Measurements from ENCODE around the gene GTF2F2.

GTF2F2 gene

GRCh38 chr13:45132369-45133064, 12.2 kb downstream of the GTF2F2 start:
- DNase-seq: no peak

DNA sequence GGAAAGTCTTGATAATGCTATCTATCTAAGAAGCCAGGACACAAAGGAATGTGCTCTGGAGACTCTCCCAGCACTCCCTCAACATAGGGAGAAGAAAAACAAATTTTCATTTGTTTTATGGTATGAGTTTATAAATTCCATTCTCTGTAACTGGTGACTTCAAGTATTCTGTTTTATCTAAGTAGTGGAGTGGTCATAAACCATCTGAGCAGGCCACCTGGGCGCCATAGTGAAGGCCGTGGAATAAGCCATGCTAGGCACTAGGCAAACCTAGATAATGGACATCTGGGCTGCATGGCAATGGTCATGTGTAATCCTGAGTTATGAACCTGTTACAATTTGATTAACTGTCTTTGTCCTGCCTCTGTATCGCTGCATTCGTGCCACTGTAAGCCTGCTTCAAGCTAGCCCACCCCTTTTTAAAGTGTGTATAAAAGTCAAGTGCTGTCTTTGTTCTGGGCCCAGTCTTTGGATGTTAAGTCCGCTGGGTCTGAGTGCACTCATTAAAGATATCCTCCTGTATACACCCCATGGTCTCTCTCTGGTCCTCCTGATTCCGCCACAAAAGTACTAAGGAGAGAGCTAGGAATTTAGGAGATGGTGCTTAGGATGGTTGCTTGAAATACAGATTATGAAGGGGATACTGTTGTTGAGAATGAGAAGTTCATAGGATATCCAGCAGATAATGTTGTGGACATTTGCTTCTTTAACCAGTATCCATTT, 13.2 kb downstream of the GTF2F2 start:
- no peak for DNase-seq

- DNase-seq: no peak
Measured at GRCh38 chr13:45136741-45137504, 16.6 kb downstream of the GTF2F2 start.

DNA sequence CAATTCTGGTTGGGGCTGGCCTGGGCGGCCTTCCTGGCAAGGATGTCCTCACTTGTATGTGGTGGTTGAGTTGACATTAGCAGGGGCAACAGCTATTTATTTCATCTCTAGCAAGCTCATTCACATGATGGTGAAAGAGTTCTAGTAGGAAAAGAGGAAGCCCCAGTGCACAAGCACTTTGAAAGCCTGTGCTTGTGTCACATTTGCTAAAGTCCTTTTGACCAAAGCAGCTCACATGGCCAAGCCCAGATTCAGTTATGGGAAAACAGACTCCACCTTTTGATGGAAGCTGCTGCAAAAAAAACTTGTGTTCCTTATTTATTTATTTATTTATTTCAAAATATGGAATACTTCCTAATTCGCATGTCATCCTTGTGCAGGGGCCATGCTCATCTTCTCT, 17.2 kb downstream of the GTF2F2 start:
- DNase-seq: no peak

DNA sequence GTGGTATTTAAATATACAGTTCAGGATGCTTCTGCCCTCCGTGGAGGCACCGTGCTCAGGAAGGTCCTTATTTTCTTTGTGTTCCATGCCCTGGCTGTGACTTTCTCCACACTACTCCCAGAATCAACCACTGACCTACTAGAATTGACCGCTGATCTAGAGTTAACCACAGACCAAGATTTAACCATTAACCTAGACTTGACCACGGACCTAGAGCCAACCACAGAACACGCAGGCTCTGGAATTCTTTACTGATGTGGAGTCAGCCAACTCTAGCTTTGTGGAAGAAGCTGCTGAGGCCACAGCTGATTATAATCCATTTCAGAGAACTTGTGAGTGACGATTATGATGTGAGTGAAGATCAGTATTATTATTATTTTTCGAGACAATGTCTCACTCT, 18.0 kb downstream of the GTF2F2 start:
- DNase-seq: no peak

DNA sequence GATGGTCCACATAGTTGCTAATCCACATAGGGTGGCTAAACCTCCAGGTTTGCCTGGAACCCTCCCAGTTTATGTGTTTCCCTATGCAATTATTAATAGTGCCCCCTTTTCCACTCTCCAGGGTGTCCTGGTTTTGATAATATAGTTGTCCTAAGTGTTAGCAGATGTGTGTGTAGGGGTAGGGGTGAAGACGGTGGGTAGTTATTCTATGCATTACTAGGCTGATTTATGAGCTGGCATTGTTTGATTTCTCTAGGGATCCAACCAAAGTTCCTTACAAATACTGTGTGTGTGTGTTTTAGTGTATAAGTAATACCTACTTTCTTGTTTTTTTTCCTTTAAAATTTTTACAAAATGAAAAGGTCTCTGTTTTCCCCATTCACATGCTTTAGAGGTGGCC, 21.1 kb downstream of the GTF2F2 start:
- no peak for DNase-seq

DNA sequence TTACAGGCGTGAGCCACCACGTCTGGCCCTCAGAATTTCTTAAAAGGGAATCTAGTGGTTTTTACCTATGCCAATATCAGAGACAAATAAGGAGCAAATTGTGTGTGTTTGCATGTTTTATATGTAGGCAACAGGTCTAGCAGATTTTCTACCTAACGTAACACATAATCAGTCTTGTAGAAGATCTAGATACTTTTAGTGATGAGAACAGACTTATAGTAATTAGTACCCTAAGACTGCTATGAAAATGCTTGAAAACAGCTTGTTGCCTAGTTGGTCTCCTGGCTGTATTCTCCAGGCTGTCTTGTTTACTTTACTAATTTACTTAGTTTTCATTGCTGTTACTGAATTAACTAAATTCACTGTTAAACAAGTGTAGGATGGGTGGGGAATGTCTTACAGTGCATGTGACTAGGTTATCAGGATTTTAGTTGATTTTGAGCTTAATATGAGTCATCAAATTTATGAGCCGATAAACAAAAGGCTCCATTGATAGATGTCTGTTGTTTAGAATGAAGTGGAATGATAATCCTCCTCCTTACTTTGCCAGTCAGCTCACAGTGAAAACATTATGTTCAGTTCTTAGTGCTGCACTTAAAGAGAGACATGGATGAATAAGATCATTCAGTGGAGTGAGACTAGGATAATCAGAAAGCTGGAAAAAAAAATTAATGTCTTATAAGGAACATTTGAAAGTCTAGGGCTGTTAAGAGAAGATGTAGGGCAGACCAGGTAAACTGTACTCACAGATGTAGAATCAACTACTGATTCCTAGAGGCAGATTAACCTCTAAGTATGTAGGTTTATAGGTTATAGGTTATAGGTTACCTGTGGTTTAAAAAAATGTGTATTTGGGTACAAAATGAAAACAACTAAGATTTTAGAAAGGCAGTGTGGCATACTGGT, 22.4 kb downstream of the GTF2F2 start:
- no peak for DNase-seq

GRCh38 chr13:45143346-45143751, 23.0 kb downstream of the GTF2F2 start:
- no peak for DNase-seq

- no peak for DNase-seq
Measured at GRCh38 chr13:45149964-45150363, 29.7 kb downstream of the GTF2F2 start.

- DNase-seq: no peak
Measured at GRCh38 chr13:45156565-45157361, 36.5 kb downstream of the GTF2F2 start.

DNA sequence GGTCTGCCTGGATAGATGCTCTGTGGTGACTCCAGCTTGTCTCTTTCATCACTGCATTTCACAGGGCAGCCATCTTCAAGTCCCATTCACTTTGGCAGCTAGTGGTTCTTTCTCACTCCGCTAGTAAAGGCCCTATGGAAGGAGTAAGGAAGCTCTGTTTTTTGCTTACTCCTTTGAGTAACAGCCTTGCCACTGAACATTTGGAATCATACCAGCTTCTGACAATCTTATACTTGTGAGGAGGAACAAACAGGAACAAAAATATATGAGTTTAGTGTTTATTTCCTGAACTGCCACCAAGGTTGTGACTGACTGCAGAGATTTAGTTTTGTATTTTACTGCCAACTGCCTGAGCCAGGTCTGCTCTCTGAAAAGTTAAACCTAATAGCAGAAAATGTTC, 41.9 kb downstream of the GTF2F2 start:
- no peak for DNase-seq

DNA sequence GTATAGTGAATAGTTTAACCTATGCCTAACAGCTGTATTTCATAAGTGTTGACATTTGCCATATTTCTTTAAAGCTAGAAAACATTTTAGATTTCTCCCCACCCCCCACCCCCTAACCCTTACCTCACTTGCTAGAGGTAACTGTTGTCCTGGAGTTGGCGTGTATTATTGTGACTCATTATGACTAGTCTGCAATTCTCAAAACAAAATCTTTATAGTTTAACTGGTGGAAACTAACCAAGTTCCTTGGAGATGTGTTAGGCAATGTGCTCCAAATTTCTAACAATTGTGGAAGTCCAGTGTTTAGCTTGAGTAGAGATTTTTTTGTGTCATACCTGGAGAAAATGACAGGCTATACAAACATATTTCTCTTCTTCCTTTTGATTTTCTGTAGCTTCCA, 42.5 kb downstream of the GTF2F2 start:
- DNase-seq: no peak

- no peak for DNase-seq
Measured at GRCh38 chr13:45166858-45167257, 46.5 kb downstream of the GTF2F2 start.

GRCh38 chr13:45167611-45168554, 47.6 kb downstream of the GTF2F2 start:
- no peak for DNase-seq

DNA sequence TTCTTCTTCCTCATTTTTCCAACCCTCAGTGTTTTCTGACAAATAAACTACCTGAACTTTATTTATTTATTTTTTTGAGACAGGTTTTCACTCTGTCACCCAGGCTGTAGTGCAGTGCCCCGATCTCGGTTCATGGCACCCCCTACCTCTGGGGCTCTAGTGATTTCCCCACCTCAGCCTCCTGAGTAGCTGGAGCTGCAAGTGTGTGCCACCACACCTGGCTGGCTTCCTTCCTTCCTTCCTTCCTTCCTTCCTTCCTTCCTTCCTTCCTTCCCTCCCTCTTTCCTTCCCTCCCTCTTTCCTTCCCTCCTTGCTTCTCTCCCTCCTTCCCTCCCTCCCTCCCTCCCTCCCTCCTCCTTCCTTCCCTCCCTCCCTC, 48.2 kb downstream of the GTF2F2 start:
- no peak for DNase-seq

DNA sequence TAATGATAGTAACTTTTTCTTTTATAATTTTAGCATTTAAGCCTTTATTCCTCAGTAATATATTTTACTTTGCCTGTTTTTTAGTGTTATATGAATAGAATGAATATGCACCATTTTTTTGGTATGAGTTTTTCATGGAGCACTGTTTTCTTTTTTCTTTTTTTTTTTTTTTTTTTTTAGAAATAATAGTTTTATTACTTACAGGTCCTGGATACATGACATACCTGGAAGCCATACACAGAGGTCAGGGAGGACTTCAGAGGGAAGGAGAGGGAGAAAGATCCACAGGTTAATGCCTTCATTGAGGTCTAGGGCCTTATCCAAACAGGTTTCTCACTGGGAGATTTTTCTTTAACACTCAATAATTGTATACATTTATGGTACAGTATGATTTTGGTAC, 54.2 kb downstream of the GTF2F2 start:
- DNase-seq: no peak

DNA sequence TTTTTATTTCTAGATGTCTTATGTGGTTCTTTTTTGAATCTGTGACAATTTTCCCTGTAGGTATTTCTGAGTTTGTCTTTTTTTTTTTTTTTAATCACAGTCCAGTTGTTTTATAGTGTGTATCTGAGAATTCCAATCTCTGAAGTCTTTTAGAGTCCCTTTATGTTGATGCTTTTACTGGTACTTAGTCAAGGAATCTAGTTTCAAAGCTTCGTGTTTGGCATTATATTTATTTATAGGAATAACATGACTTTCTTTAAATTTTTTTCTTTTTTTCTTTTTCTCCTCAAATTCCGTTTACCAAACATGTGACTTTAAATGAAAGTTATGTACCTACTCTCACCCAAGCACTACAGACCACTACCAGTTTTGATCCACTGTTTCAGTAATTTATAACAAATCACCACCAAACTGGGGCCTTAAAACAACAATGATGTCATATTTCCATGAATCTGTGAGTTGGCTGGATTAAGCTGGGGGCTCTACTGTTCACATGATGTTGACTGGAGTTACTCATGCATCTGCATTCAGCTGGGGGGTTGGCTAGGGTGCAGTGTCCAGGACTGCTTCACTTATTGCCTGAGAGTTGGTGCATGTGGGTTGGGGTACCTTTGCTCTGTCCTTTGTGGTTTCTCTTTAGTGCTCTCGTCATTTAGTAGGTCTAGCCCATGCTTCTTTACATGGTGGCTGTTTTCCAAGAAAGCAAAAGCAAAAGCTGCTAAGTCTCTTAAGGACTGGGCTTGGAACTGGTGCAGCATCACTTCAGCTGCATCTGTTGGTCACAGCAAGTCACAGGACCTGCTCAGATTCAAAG, 58.2 kb downstream of the GTF2F2 start:
- DNase-seq: no peak

DNA sequence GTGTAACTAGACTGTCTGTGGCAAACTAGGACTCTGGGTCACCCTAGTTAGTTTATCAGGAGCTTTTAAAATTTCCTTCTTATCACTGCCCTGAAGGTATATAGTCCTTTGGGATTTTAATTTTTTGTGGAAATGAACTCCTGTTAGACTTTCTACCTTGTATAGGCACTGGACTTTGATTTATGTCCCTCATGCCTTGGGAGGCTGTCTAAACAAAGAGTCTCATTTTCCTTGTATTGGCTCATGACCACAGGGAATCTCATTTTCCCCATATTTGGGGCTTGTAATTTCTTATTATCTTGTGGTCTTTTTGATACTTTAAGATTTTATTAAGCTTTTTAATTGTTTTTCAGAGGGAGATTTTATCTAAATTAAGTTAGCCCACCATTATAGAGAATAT, 59.1 kb downstream of the GTF2F2 start:
- DNase-seq: no peak

GRCh38 chr13:45180303-45180702, 60.0 kb downstream of the GTF2F2 start:
- no peak for DNase-seq

Measured in activated CD8-positive, alpha-beta memory T cell treated with anti-CD3 and anti-CD28 coated beads, Interleukin-2, amount 50 U/mL, for 4 hours (primary cell).